Heart left ventricle (tissue), 16 donors: ENCODE data around the gene MACROD1. TPM values are rescaled to one million over a fixed set of nuclear protein-coding genes. Genes with fewer than 3 reads are reported as not detected.

ENCODE experiments used
- ATAC-seq, 4 donors: fragments of 200-7000 bp; cut with Tn5 transposase; one replicate each; pipeline ENCODE4 v1.9.1; 2020 to 2022; ENCODE audit warnings: moderate library complexity in 4 of 4, mild to moderate bottlenecking in 3 of 4, moderate number of reproducible peaks in 1 of 4
- DNase-seq, 5 donors: peaks; one replicate each; pipeline ENCODE4 v3.0.0-alpha.2; 2020
- H3K27ac ChIP-seq, 12 donors: fragments of 200-600 bp; sonication (generic) in 4 of 12; one replicate each; pipeline versions ENCODE4 v1.5.0 to v1.8.0; 2016 to 2022; ENCODE audit warnings: mild to moderate bottlenecking in 2 of 12
- H3K27me3 ChIP-seq, 9 donors: fragments of 200-600 bp; sonication (generic) in 2 of 9; one replicate each; pipeline versions ENCODE4 v1.5.1 to v1.8.0; 2016 to 2022; ENCODE audit warnings: mild to moderate bottlenecking in 3 of 9
- H3K36me3 ChIP-seq, 9 donors: fragments of 200-600 bp; sonication (generic) in 2 of 9; one replicate each; pipeline versions ENCODE4 v1.5.0 to v1.8.0; 2018 to 2022; ENCODE audit warnings: mild to moderate bottlenecking in 2 of 9
- H3K4me1 ChIP-seq, 12 donors: fragments of 200-600 bp; sonication (generic) in 4 of 12; one replicate each; pipeline versions ENCODE4 v1.5.0 to v1.8.0; 2016 to 2022; ENCODE audit warnings: mild to moderate bottlenecking in 3 of 12
- H3K4me3 ChIP-seq, 12 donors: fragments of 200-600 bp; sonication (generic) in 4 of 12; one replicate each; pipeline versions ENCODE4 v1.5.0 to v1.8.0; 2017 to 2022; ENCODE audit warnings: mild to moderate bottlenecking in 9 of 12, moderate library complexity in 4 of 12
- H3K9me3 ChIP-seq, 12 donors: fragments of 200-600 bp; sonication (generic) in 4 of 12; one replicate each; pipeline versions ENCODE4 v1.5.0 to v1.8.0; 2016 to 2022; ENCODE audit warnings: mild to moderate bottlenecking in 1 of 12
- CTCF ChIP-seq, 12 donors: fragments of 200-600 bp; sonication (generic) in 4 of 12; IDR thresholded peaks; one replicate each; pipeline versions ENCODE4 v1.5.0 to v1.8.0; 2018 to 2022; ENCODE audit warnings: antibody characterized with exemption in 12 of 12, mild to moderate bottlenecking in 5 of 12
- POLR2A ChIP-seq, 2 donors: fragments of 450-650 bp; IDR thresholded peaks; one replicate each; pipeline ENCODE4 v1.6.1; 2017; ENCODE audit warnings: antibody characterized with exemption in 2 of 2, mild to moderate bottlenecking in 2 of 2, moderate library complexity in 2 of 2
- WGBS, 4 donors: extraction: QIAGEN DNeasy Blood & Tissue Kit in 2 of 4; methylation state at CpG; one replicate each; pipeline versions ENCODE4 v1.1.5 to v1.1.7; 2013 to 2018; 5-methylcytosine and 5-hydroxymethylcytosine counted together
- intact Hi-C, 10 donors: fragments of 100-400 bp; cut with DNase I; formaldehyde crosslinking; loops; one replicate each; pipeline versions ENCODE4 v1.11.1 to v1.14.2; 2022
- polyA plus RNA-seq, 2 donors: library from polyadenylated mRNA; stranded (reverse); fragments of 200-250 nt; gene quantifications; one replicate each; pipeline ENCODE4 v1.2.3, GENCODE V29; 2013
- total RNA-seq, 9 donors: library from RNA; depleted of rRNA in 2 of 9; stranded (reverse); fragments of >200 nt in 2 of 9; fragmentation: NEBNext Ultra II Directional in 3 of 9; extraction: Animal tissue kit (Norgen Biotek cat#: 25700) in 3 of 9; gene quantifications; one replicate each; pipeline versions ENCODE4 v1.1.0 to v1.2.4, GENCODE V29; 2016 to 2023
- donor health status: ischemic (EF 13 %, LVEDD 7.1; RV severe dilation, severe dysfunction).
- donor health status: healthy with polysubstance abuse.
- donor health status: DM: no; HTN: yes; CAD: no.
- donor health status: DM: no; HTN: no; CAD: no.
- donor health status: ischemic (EF 25% LVEDD 6.9; RV normal size, moderate dysfunction).
- donor health status: ischemic (EF 25% LVEDD 5.7; RV mildly dilated, moderate dysfunction).
- donor health status: healthy.
- donor health status: DM: yes; HTN: yes; CAD: no.
- donor health status: ischemic (EF 35%, LVEDD 5.7; RV mildly dilated, moderate dysfunction).
- donor health status: nonischemic (EF 11% LVEDD 7.7; RV severe dilation, severe dysfunction).
- donor health status: DM: yes; HTN: yes; CAD: no.
- donor health status: PGD.
- donor health status: ischemic (EF 29% LVEDD 5.4; RV normal size, mild dysfunction).
- donor health status: nonischemic (EF 23%, LVEDD 6.1; RV moderate dilation, normal function).

MACROD1 gene
- total and polyA plus RNA-seq, 11 donors = 48.9 to 287 (median 116) TPM

GRCh38 chr11:64056213-64056785, 109.6 kb downstream of the MACROD1 start:
- peaks cover 2 to 64% (median 18%) of the 10 kb centered on the region in 12 donors for H3K4me1 ChIP-seq
- ATAC-seq = no peak

GRCh38 chr11:64055077-64055476, 110.8 kb downstream of the MACROD1 start:
- TF ChIP-seq POLR2A (IDR thresholded peaks at IDR 0.05) = no peak
- TF ChIP-seq CTCF (IDR thresholded peaks at IDR 0.05) = no peak
- no peaks in the 10 kb centered on the region for H3K9me3 ChIP-seq
- H3K27me3 ChIP-seq = peaks cover 0 to 5% (median 0%) of the 10 kb centered on the region in 9 donors
- intact Hi-C loops = loop anchor here in 1 of 10 donors (10.0 kb wide), 1 partner anchor 70 kb away; no protein-coding TSS in a partner anchor
- peaks cover 0 to 53% (median 16%) of the 10 kb centered on the region in 12 donors for H3K4me1 ChIP-seq
- DNase-seq = peak in 4 of 5 donors; percentile 57 to 87 (median 75)
- peak; percentile 68 to 84 (median 76) for ATAC-seq
- 35 to 68% (median 41%) methylated on average over 4 to 8 of the region's 8 CpGs for WGBS, 4 donors
- no peaks in the 10 kb centered on the region for H3K36me3 ChIP-seq
- H3K4me3 ChIP-seq = no peak overlapping the region
- H3K27ac ChIP-seq = peak overlapping the region in 5 of 12 donors; percentile 46 to 66 (median 54)

More at GRCh38 chr11:64056213-64056785, 109.6 kb downstream of the MACROD1 start:
- intact Hi-C loops = loop anchor here in 1 of 10 donors (10.0 kb wide), 1 partner anchor 69 kb away; no protein-coding TSS in a partner anchor
- Histone ChIP-seq H3K36me3 (no peaks in the 10 kb centered on the region), H3K9me3 (no peaks in the 10 kb centered on the region), H3K27me3 (peaks cover 0 to 16% (median 0%) of the 10 kb centered on the region in 9 donors), H3K4me3 (no peak overlapping the region), H3K27ac (peak overlapping the region in 3 of 12 donors; percentile 57 to 66 (median 64))
- WGBS, 4 donors = 75 to 77% (median 77%) methylated on average over 15 of the region's 15 CpGs
- no peak for DNase-seq
- no peak for TF ChIP-seq CTCF (IDR thresholded peaks at IDR 0.05)
- no peak for TF ChIP-seq POLR2A (IDR thresholded peaks at IDR 0.05)

GRCh38 chr11:64053699-64054098, 112.2 kb downstream of the MACROD1 start:
- no peak overlapping the region for H3K4me3 ChIP-seq
- ATAC-seq (no peak), DNase-seq (no peak)
- peaks cover 0 to 42% (median 16%) of the 10 kb centered on the region in 12 donors for H3K4me1 ChIP-seq
- TF ChIP-seq CTCF (IDR thresholded peaks at IDR 0.05) = no peak
- no peaks in the 10 kb centered on the region for H3K27me3 ChIP-seq
- no peak overlapping the region for H3K27ac ChIP-seq
- H3K36me3 ChIP-seq = no peaks in the 10 kb centered on the region
- intact Hi-C loops = loop anchor here in 1 of 10 donors (10.0 kb wide), 1 partner anchor 71 kb away; no protein-coding TSS in a partner anchor
- H3K9me3 ChIP-seq = no peaks in the 10 kb centered on the region
- 80 to 100% (median 81%) methylated on average over 1 to 15 of the region's 15 CpGs for WGBS, 4 donors

- Histone ChIP-seq H3K4me1 (peaks cover 0 to 43% (median 14%) of the 10 kb centered on the region in 12 donors), H3K27ac (no peak overlapping the region), H3K9me3 (no peaks in the 10 kb centered on the region), H3K36me3 (no peaks in the 10 kb centered on the region), H3K4me3 (no peak overlapping the region), H3K27me3 (no peaks in the 10 kb centered on the region)
- intact Hi-C loops = loop anchor here in 1 of 10 donors (10.0 kb wide), 1 partner anchor 72 kb away; no protein-coding TSS in a partner anchor
- 88 to 93% (median 91%) methylated on average over 11 of the region's 11 CpGs for WGBS, 4 donors
- TF ChIP-seq POLR2A (IDR thresholded peaks at IDR 0.05) (no peak), CTCF (IDR thresholded peaks at IDR 0.05) (no peak)
- ATAC-seq (no peak), DNase-seq (no peak)
These were observed 112.8 kb downstream of the MACROD1 start for GRCh38 chr11:64052938-64053622.
